H9 (cell line): ENCODE data around the gene ZNF428. TPM values are rescaled to one million over a fixed set of nuclear protein-coding genes. Genes with fewer than 3 reads are reported as not detected.
A peak's percentile ranks its signal among the peaks of the same experiment; 100 is the strongest.

Experiments used
- DNase-seq: peaks from one replicate; pipeline ENCODE4 v3.0.0-alpha.2; 2017
- H2AFZ ChIP-seq: one replicate; pipeline ENCODE4 v1.6.1; 2013; ENCODE audit warnings: mild to moderate bottlenecking, low read length, control low read depth, moderate library complexity
- H2AK5ac ChIP-seq: 2 replicates; pipeline ENCODE4 v1.6.1; 2013; ENCODE audit warnings: low read length, control low read depth, mixed read lengths; ENCODE audit not compliant: insufficient read length
- H2BK120ac ChIP-seq: one replicate; pipeline ENCODE4 v1.6.1; 2013; ENCODE audit warnings: low read depth, mild to moderate bottlenecking, low read length, control low read depth, inconsistent platforms; ENCODE audit not compliant: poor library complexity, severe bottlenecking
- H2BK12ac ChIP-seq: 2 replicates; pipeline ENCODE4 v1.6.1; 2013; ENCODE audit warnings: low read length, control low read depth, mixed read lengths, low read depth; ENCODE audit not compliant: insufficient read length
- H2BK15ac ChIP-seq: 2 replicates; pipeline ENCODE4 v1.6.1; 2013; ENCODE audit warnings: low read depth, low read length, control low read depth
- H2BK20ac ChIP-seq: one replicate; pipeline ENCODE4 v1.6.1; 2013; ENCODE audit warnings: low read depth, mild to moderate bottlenecking, low read length, control low read depth, inconsistent platforms; ENCODE audit not compliant: poor library complexity, severe bottlenecking
- H2BK5ac ChIP-seq: 2 replicates; pipeline ENCODE4 v1.6.1; 2013; ENCODE audit warnings: low read length, control low read depth, mixed read lengths; ENCODE audit not compliant: insufficient read length
- H3K14ac ChIP-seq: 2 replicates; pipeline ENCODE4 v1.6.1; 2013; ENCODE audit warnings: low read length, control low read depth; ENCODE audit not compliant: insufficient read depth
- H3K18ac ChIP-seq: 2 replicates; pipeline ENCODE4 v1.6.1; 2013; ENCODE audit warnings: low read depth, mild to moderate bottlenecking, mixed read lengths, low read length, control low read depth; ENCODE audit not compliant: insufficient read length
- H3K23ac ChIP-seq: 2 replicates; pipeline ENCODE4 v1.6.1; 2013; ENCODE audit warnings: low read length, control low read depth, mixed read lengths, low read depth; ENCODE audit not compliant: insufficient read length
- H3K23me2 ChIP-seq: 2 replicates; pipeline ENCODE4 v1.6.1; 2013; ENCODE audit warnings: low read depth, mild to moderate bottlenecking, mixed read lengths, low read length, control low read depth; ENCODE audit not compliant: insufficient read length, poor library complexity, severe bottlenecking
- H3K27ac ChIP-seq: 2 replicates; pipeline ENCODE4 v1.5.1; 2013; ENCODE audit warnings: low read length, control low read depth, mixed read lengths, low read depth; ENCODE audit not compliant: insufficient read length
- H3K27me3 ChIP-seq: 2 replicates; pipeline ENCODE4 v1.6.1; 2013; ENCODE audit warnings: low read length, control low read depth, inconsistent platforms; ENCODE audit not compliant: insufficient read depth
- H3K4ac ChIP-seq: 2 replicates; pipeline ENCODE4 v1.6.1; 2013; ENCODE audit warnings: low read depth, mild to moderate bottlenecking, control low read depth, inconsistent platforms, low read length, moderate library complexity
- H3K4me1 ChIP-seq: 2 replicates; pipeline ENCODE4 v1.6.1; 2013; ENCODE audit warnings: low read length, control low read depth, inconsistent platforms; ENCODE audit not compliant: insufficient read depth
- H3K4me2 ChIP-seq: 2 replicates; pipeline ENCODE4 v1.6.1; 2013; ENCODE audit warnings: low read length, control low read depth, mixed read lengths; ENCODE audit not compliant: insufficient read length, insufficient read depth
- H3K56ac ChIP-seq: 2 replicates; pipeline ENCODE4 v1.6.1; 2013; ENCODE audit warnings: low read depth, mild to moderate bottlenecking, mixed read lengths, low read length, control low read depth; ENCODE audit not compliant: insufficient read length
- H3K79me1 ChIP-seq: 2 replicates; pipeline ENCODE4 v1.6.1; 2013; ENCODE audit warnings: low read depth, mild to moderate bottlenecking, moderate library complexity, low read length, control low read depth, inconsistent platforms; ENCODE audit not compliant: insufficient read depth, poor library complexity, severe bottlenecking
- H3K79me2 ChIP-seq: 2 replicates; pipeline ENCODE4 v1.6.1; 2013; ENCODE audit warnings: low read length, control low read depth, inconsistent platforms; ENCODE audit not compliant: insufficient read depth
- H3K9ac ChIP-seq: 2 replicates; pipeline ENCODE4 v1.6.1; 2013; ENCODE audit warnings: low read length, control low read depth, mixed read lengths; ENCODE audit not compliant: insufficient read length; ENCODE audit errors: extremely low read depth
- H3K9me3 ChIP-seq: one replicate; pipeline ENCODE4 v1.6.1; 2013; ENCODE audit warnings: low read depth, low read length, inconsistent platforms; ENCODE audit not compliant: control insufficient read depth
- H3T11ph ChIP-seq: one replicate; pipeline ENCODE4 v1.6.1; 2013; ENCODE audit warnings: mild to moderate bottlenecking, low read length, control low read depth, inconsistent platforms
- H4K20me1 ChIP-seq: one replicate; pipeline ENCODE4 v1.6.1; 2013; ENCODE audit not compliant: control insufficient read depth, insufficient read length, insufficient read depth
- H4K5ac ChIP-seq: 2 replicates; pipeline ENCODE4 v1.6.1; 2013; ENCODE audit warnings: low read depth, mild to moderate bottlenecking, mixed read lengths, low read length, control low read depth; ENCODE audit not compliant: insufficient read length
- H4K8ac ChIP-seq: replicated peaks from 2 replicates; pipeline ENCODE4 v1.6.1; 2013; ENCODE audit warnings: low read length, control low read depth, mixed read lengths, low read depth; ENCODE audit not compliant: insufficient read length
- H4K91ac ChIP-seq: 2 replicates; pipeline ENCODE4 v1.6.1; 2013; ENCODE audit warnings: low read depth, mild to moderate bottlenecking, moderate library complexity, mixed read lengths, low read length, control low read depth; ENCODE audit not compliant: insufficient read length
- H3K27ac Mint-ChIP-seq, 3 experiments: 2 replicates in 2 of 3; 3 replicates in 1 of 3; pipeline ENCODE4 v1.8.0; 2020 to 2021; ENCODE audit warnings: mixed read lengths in 3 of 3, mild to moderate bottlenecking in 1 of 3, moderate library complexity in 1 of 3
- H3K27me3 Mint-ChIP-seq: 2 replicates; pipeline ENCODE4 v1.8.0; 2021; ENCODE audit warnings: low read depth, mild to moderate bottlenecking, moderate library complexity, mixed read lengths
- H3K36me3 Mint-ChIP-seq, 3 experiments: 2 replicates in 2 of 3; 3 replicates in 1 of 3; pipeline ENCODE4 v1.8.0; 2020 to 2021; ENCODE audit warnings: low read depth in 3 of 3, mixed read lengths in 3 of 3; ENCODE audit not compliant: insufficient read depth in 1 of 3
- H3K4me1 Mint-ChIP-seq, 2 experiments: 2 replicates each; pipeline ENCODE4 v1.8.0; 2020; ENCODE audit warnings: mixed read lengths in 2 of 2
- H3K4me3 Mint-ChIP-seq, 2 experiments: 2 replicates in 1 of 2; 3 replicates in 1 of 2; pipeline ENCODE4 v1.8.0; 2020 to 2021; ENCODE audit warnings: mild to moderate bottlenecking in 2 of 2, mixed read lengths in 2 of 2, moderate library complexity in 1 of 2
- H3K9me3 Mint-ChIP-seq, 2 experiments: 2 replicates in 1 of 2; 3 replicates in 1 of 2; pipeline ENCODE4 v1.8.0; 2020; ENCODE audit warnings: mild to moderate bottlenecking in 2 of 2, mixed read lengths in 2 of 2, moderate library complexity in 1 of 2
- CTCF ChIP-seq: fragments of 200-600 bp; sonication (generic); conservative IDR thresholded peaks from 3 replicates; pipeline ENCODE4 v1.8.0; 2021; ENCODE audit warnings: antibody characterized with exemption, mild to moderate bottlenecking
- WGBS: extraction: QIAGEN DNeasy Blood & Tissue Kit; methylation state at CpG from one replicate; pipeline ENCODE4 v1.1.7; 2013; ENCODE audit warnings: missing lambda C conversion rate, low lambda C conversion rate, mixed read lengths; ENCODE audit not compliant: insufficient read length; ENCODE audit errors: extremely low coverage; 5-methylcytosine and 5-hydroxymethylcytosine counted together
- total RNA-seq: library from RNA; stranded (reverse); gene quantifications from 2 replicates; pipeline ENCODE4 v1.2.1, GENCODE V29; 2021

ZNF428 gene
- total RNA-seq, 1 experiment from 2014 or later: 30.3 TPM

DNA sequence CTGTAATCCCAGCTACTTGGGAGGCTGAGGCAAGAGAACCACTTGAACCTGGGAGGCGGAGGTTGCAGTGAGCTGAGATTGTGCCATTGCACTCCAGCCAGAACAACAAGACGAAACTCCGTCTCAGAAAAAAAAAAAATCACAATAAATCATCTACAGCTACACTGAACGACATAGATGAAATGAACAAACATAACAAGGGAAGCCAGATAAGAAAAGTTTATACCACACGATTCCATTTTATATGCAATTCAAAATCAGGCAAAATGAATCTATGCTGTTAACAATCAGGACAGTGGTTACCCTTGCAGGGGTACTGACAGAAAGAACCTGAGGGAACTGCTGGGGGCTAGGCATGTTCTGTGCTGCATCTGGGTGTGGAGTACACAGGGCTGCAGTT is 49.8 kb downstream of the ZNF428 start:
- no peak overlapping the region for H3K14ac ChIP-seq
- no peaks in the 10 kb centered on the region for H3K27me3 Mint-ChIP-seq
- H3K36me3 Mint-ChIP-seq: peaks cover 0 to 24% (median 18%) of the 10 kb centered on the region in 3 experiments; a peak in 6 of 7 replicates

More for the DNA sequence above, 49.8 kb downstream of the ZNF428 start:
- no peak for TF ChIP-seq CTCF
- H4K5ac ChIP-seq: no peak overlapping the region
- no peak overlapping the region for H2BK15ac ChIP-seq
- H4K8ac ChIP-seq: no peak overlapping the region
- no peaks in the 10 kb centered on the region for H3K79me1 ChIP-seq
- no peak overlapping the region for H3K56ac ChIP-seq
- no peak overlapping the region for H3K4ac ChIP-seq
- no peak overlapping the region for H3K4me2 ChIP-seq
- no peak overlapping the region for H4K91ac ChIP-seq
- H4K20me1 ChIP-seq: no peaks in the 10 kb centered on the region
- no peak overlapping the region for H2AK5ac ChIP-seq
- no peaks in the 10 kb centered on the region for H3K4me1 ChIP-seq
- peaks cover under 1% of the 10 kb centered on the region for H3K23me2 ChIP-seq
- no peak overlapping the region for H2BK12ac ChIP-seq
- WGBS: no CpG with 5 or more reads among the region's 5 CpGs
- H3K4me1 Mint-ChIP-seq: peaks cover 5 to 13% of the 10 kb centered on the region in 2 experiments; a peak in 3 of 4 replicates
- H2BK120ac ChIP-seq: no peak overlapping the region
- H2AFZ ChIP-seq: no peak overlapping the region
- no peak overlapping the region for H3K9ac ChIP-seq
- H3K4me3 Mint-ChIP-seq: no peak overlapping the region
- H3K18ac ChIP-seq: no peak overlapping the region
- no peak overlapping the region for H3K27ac ChIP-seq
- H3K23ac ChIP-seq: no peak overlapping the region
- DNase-seq: no peak
- no peaks in the 10 kb centered on the region for H3K9me3 ChIP-seq
- no peak overlapping the region for H3T11ph ChIP-seq
- H3K27me3 ChIP-seq: no peaks in the 10 kb centered on the region
- H3K9me3 Mint-ChIP-seq: no peaks in the 10 kb centered on the region
- H2BK20ac ChIP-seq: no peak overlapping the region
- H3K27ac Mint-ChIP-seq: peak overlapping the region; percentile 34 to 78 (median 62); a peak in 4 of 7 replicates
- no peaks in the 10 kb centered on the region; the same call in 1 of the 2 replicates for H3K79me2 ChIP-seq
- H2BK5ac ChIP-seq: no peak overlapping the region
